ENCODE results near the gene PARVG. TPM values are rescaled to one million over a fixed set of nuclear protein-coding genes. Genes with fewer than 3 reads are reported as not detected.

PARVG gene
- total RNA-seq, 2 donors from 2014 or later = 6.0 to 9.5 TPM

GRCh38 chr22:44192098-44192815, 11.5 kb downstream of the PARVG start:
- DNase-seq = no peak
- intact Hi-C loops (cut with DNase I) = no loop called here
- ATAC-seq = no peak

GRCh38 chr22:44192816-44193534, 12.2 kb downstream of the PARVG start:
- ATAC-seq (no peak), DNase-seq (no peak)
- intact Hi-C loops (cut with DNase I) = no loop called here

GRCh38 chr22:44193535-44193891, 12.8 kb downstream of the PARVG start:
- no peak for ATAC-seq
- intact Hi-C loops (cut with DNase I) = no loop called here

GRCh38 chr22:44194569-44194968, 13.8 kb downstream of the PARVG start:
- ATAC-seq (no peak), DNase-seq (no peak)
- intact Hi-C loops (cut with DNase I) = no loop called here

More at GRCh38 chr22:44193535-44193891, 12.8 kb downstream of the PARVG start:
- DNase-seq = no peak

GRCh38 chr22:44195189-44195871, 14.6 kb downstream of the PARVG start:
- no peak for ATAC-seq
- intact Hi-C loops (cut with DNase I) = no loop called here
- DNase-seq = no peak

- intact Hi-C loops (cut with DNase I) = no loop called here
- DNase-seq (no peak), ATAC-seq (no peak)
Observed at GRCh38 chr22:44196241-44196640, 15.5 kb downstream of the PARVG start.

- ATAC-seq = no peak
- DNase-seq = no peak
- intact Hi-C loops (cut with DNase I) = no loop called here
Observed at GRCh38 chr22:44196731-44197131, 16.0 kb downstream of the PARVG start.

GRCh38 chr22:44197271-44197670, 16.5 kb downstream of the PARVG start:
- ATAC-seq = no peak
- DNase-seq = no peak
- intact Hi-C loops (cut with DNase I) = no loop called here

- DNase-seq (no peak), ATAC-seq (no peak)
- intact Hi-C loops (cut with DNase I) = no loop called here
Observed at GRCh38 chr22:44199164-44199563, 18.4 kb downstream of the PARVG start.

GRCh38 chr22:44199866-44200265, 19.1 kb downstream of the PARVG start:
- ATAC-seq (no peak), DNase-seq (no peak)
- intact Hi-C loops (cut with DNase I) = no loop called here

GRCh38 chr22:44200451-44200850, 19.7 kb downstream of the PARVG start:
- intact Hi-C loops (cut with DNase I) = no loop called here
- DNase-seq (no peak), ATAC-seq (no peak)

GRCh38 chr22:44200855-44201550, 20.3 kb downstream of the PARVG start:
- no peak for DNase-seq
- no peak for ATAC-seq
- intact Hi-C loops (cut with DNase I) = no loop called here

GRCh38 chr22:44201665-44202064, 20.9 kb downstream of the PARVG start:
- DNase-seq (no peak), ATAC-seq (peak in 1 of 2 donors; percentile 34)
- intact Hi-C loops (cut with DNase I) = no loop called here

GRCh38 chr22:44202261-44202789, 21.6 kb downstream of the PARVG start:
- ATAC-seq (peak in 1 of 2 donors; percentile 41), DNase-seq (no peak)
- intact Hi-C loops (cut with DNase I) = no loop called here

GRCh38 chr22:44203203-44203602, 22.5 kb downstream of the PARVG start:
- ATAC-seq (no peak), DNase-seq (no peak)
- intact Hi-C loops (cut with DNase I) = no loop called here

- intact Hi-C loops (cut with DNase I) = no loop called here
- no peak for ATAC-seq
- DNase-seq = no peak
Observed at GRCh38 chr22:44204739-44205515, 24.2 kb downstream of the PARVG start.

- no peak for DNase-seq
- no peak for ATAC-seq
- intact Hi-C loops (cut with DNase I) = no loop called here
Observed at GRCh38 chr22:44205516-44206329, 25.0 kb downstream of the PARVG start.

GRCh38 chr22:44206330-44206645, 25.6 kb downstream of the PARVG start:
- ATAC-seq (no peak), DNase-seq (no peak)
- intact Hi-C loops (cut with DNase I) = no loop called here
